ENCODE results near the gene SLC9A9.

DNA sequence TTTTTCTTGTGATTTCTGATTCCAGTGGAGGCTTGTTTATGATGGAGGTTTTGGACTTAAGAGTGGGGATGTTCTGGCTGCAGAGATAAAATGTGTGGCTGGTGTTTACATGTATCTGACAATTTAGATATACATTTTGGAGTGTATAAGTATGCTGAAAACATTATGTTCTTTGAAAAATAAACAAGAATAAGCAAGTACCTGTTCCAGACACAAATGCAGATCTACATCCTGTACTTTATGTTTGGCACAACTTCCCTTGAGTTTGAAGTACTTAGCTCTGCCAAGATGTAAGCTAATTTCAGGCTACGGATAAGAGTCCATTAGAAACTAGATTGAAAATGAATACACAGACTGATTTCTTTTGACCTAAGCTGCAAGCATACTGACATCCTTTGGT, 451.5 kb downstream of the SLC9A9 start:
- no peak for TF ChIP-seq ZNF274 (IDR thresholded peaks at IDR 0.05; ENCODE audit: borderline replicate concordance, extremely low read depth, low read length)
- TF ChIP-seq JUND (IDR thresholded peaks at IDR 0.05; ENCODE audit: low read length), result no peak
- TF ChIP-seq POLR2AphosphoS5 (IDR thresholded peaks at IDR 0.05; ENCODE audit: low read depth, low read length), result no peak
- no peak for TF ChIP-seq RAD21 (IDR thresholded peaks at IDR 0.05 in 1 of 2, conservative IDR thresholded peaks at IDR 0.05 in 1 of 2; ENCODE audit: low read depth in 2 of 2, low read length in 2 of 2)
- no peak for TF ChIP-seq TAF7 (optimal IDR thresholded peaks at IDR 0.05; ENCODE audit: borderline replicate concordance, low read depth, low read length)
- TF ChIP-seq, protein P1, sequence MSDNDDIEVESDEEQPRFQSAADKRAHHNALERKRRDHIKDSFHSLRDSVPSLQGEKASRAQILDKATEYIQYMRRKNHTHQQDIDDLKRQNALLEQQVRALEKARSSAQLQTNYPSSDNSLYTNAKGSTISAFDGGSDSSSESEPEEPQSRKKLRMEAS (IDR thresholded peaks at IDR 0.05), result no peak
- TF ChIP-seq JUN (IDR thresholded peaks at IDR 0.05; ENCODE audit: low read depth, low read length), result no peak
- TF ChIP-seq, protein P2, sequence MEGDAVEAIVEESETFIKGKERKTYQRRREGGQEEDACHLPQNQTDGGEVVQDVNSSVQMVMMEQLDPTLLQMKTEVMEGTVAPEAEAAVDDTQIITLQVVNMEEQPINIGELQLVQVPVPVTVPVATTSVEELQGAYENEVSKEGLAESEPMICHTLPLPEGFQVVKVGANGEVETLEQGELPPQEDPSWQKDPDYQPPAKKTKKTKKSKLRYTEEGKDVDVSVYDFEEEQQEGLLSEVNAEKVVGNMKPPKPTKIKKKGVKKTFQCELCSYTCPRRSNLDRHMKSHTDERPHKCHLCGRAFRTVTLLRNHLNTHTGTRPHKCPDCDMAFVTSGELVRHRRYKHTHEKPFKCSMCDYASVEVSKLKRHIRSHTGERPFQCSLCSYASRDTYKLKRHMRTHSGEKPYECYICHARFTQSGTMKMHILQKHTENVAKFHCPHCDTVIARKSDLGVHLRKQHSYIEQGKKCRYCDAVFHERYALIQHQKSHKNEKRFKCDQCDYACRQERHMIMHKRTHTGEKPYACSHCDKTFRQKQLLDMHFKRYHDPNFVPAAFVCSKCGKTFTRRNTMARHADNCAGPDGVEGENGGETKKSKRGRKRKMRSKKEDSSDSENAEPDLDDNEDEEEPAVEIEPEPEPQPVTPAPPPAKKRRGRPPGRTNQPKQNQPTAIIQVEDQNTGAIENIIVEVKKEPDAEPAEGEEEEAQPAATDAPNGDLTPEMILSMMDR (IDR thresholded peaks at IDR 0.05; ENCODE audit: control extremely low read depth in 1 of 3, insufficient read depth in 1 of 3, low read depth in 1 of 3, low read length in 3 of 3), result no peak
- TF ChIP-seq POLR2A (IDR thresholded peaks at IDR 0.05; ENCODE audit: control extremely low read depth in 1 of 2, low read depth in 2 of 2, low read length in 2 of 2), result no peak
- TF ChIP-seq, protein P3, sequence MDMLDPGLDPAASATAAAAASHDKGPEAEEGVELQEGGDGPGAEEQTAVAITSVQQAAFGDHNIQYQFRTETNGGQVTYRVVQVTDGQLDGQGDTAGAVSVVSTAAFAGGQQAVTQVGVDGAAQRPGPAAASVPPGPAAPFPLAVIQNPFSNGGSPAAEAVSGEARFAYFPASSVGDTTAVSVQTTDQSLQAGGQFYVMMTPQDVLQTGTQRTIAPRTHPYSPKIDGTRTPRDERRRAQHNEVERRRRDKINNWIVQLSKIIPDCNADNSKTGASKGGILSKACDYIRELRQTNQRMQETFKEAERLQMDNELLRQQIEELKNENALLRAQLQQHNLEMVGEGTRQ (IDR thresholded peaks at IDR 0.05; ENCODE audit: low read length), result no peak
- TF ChIP-seq CHD2 (IDR thresholded peaks at IDR 0.05; ENCODE audit: low read length), result no peak
- no peak for TF ChIP-seq SIN3A (conservative IDR thresholded peaks at IDR 0.05 in 1 of 2, IDR thresholded peaks at IDR 0.05 in 1 of 2; ENCODE audit: low read depth in 1 of 2, low read length in 2 of 2)
- no peak for TF ChIP-seq EZH2 (IDR thresholded peaks at IDR 0.05; ENCODE audit: low read depth, low read length, severe bottlenecking)
- no peak for TF ChIP-seq SP1 (IDR thresholded peaks at IDR 0.05; ENCODE audit: low read depth, low read length)
